Activated CD4-positive, CD25-positive, alpha-beta regulatory T cell treated with anti-CD3 and anti-CD28 coated beads, Interleukin-2, amount 50 U/mL, for 24 hours (primary cell): ENCODE measurements around the gene ZKSCAN5.
"Not testable (repeated sequence)": the region's sequence is repeated elsewhere in the genome, so short reads cannot be mapped to it uniquely, and the experiment has no call there.

ENCODE experiments used
- ATAC-seq, 2 donors: fragments of 150-1000 bp; cut with Tn5 transposase; one replicate each; pipeline ENCODE4 v1.10.0; 2021; ENCODE audit warnings: mild to moderate bottlenecking in 1 of 2, moderate library complexity in 1 of 2

The ZKSCAN5 gene

DNA sequence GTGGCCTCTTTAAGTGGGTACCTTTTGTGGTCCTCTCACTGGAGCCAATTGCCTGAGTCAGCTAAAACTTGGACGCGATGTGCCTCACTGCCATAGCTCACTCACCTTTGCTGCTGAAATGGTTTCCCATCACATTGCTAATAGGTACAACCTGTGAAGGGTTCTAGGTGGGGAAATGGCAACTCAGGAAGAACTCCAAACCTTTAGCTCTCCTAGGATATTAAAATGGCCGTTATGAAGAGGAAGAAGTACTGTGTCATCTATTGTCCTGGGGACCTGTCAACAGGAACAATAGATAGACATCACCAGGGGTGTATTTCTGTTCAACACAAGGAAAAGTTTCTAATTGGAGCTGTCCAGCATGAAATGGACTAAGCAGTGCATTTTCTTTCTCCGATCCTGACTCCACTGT, 52.7 kb downstream of the ZKSCAN5 start:
- no peak for ATAC-seq

DNA sequence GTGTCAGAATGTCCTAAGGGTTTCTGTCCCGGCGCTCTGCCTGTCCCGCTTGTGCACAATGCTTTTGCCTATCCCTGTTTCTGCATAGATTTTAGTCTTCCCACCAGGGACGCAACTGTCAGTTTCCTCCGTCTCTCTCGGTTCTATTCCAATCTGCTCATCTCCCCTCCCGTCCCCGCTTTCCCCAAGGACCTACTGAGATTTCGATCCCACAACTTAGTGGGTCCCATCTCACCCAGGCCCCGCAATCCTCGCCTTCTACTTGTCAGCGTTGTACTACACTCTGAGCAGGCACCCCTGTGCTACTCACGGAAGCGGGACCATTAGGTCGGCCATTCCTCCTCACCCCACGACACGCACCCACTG, 53.5 kb downstream of the ZKSCAN5 start:
- peak; percentile 50 to 63 for ATAC-seq

DNA sequence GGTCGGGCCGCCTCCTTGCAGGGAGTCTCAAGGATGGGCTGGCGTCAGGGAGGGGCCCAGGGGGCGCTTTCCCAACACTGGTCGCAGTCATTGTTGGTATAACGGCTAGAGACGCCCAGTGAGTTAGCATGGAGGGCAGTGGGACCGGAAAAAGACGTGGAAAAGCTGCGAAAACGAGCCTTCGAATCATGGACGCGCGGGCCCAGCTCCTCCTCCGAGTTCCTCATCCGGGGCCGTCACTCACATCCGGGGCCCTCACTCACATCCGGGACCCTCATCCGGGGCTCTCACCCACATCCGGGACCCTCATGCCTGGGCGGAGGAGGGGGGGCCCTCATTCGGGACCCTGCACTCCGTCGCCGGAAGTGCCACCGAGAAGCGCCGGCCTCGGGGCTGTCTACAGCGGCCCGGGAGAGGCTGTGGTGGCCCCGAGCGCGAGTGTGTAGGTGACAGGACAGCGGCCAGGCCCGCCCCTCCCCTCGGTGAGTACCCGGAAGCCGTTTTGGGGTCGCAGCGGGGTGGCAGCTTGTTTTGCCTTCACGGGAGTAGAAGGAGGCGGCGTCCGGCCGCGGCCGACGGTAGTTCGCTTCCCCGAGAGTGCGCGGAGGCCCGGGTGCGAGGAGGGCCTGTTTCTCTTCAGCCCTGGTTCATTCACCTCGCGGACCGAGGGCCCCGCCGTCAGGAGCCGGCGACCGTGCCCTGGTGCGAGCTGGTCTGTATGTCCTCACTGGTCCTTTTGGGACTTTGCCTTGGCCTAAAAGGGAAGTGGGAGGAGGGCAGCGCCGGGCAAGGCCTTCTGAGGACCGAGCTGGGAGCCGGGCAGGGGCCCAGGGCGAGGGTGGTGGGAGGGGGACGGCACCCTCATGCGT, 54.1 kb downstream of the ZKSCAN5 start, which contains the start of gene ZNF655:
Gene ZNF655 (plus strand): TSS at position 337 of the 869 bp plus-strand sequence. CDS start 1,918 bp downstream, outside the sequence.
- ATAC-seq, result peak; percentile 86 to 88

DNA sequence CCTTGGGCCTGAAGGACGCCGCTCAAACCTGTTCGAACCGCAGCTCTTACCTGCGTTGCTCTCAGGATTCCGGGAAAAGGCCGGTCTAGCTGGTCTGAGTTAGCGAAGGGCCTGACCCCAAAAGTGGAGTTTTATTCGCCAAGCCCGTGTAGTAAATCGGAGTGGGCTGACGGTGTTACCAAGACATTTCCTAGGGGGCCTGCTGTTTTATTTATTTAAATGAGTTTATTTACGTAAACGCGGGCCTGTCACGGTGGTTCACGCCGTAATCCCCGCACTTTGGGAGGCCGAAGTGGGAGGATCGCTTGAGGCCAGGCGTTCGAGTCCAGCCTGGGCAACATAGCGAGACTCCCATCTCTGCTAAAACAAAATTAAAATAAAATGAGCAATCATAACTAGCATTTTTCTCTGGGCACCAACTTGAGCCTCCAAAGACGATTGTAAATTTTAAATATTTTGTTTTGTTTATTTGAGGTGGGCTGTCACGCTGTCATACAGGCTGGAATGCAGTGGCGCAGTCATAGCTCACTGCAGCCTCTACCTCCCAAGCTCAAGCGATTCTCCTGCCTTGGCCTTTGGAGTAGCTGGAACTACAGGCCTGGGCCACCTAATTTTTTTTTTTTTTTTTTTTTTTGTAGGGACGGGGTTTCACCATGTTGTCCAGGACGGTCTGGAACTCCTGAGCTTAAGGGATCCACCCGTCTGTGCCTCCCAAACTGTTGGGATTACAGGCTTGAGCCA, 54.9 kb downstream of the ZKSCAN5 start:
- no peak for ATAC-seq

DNA sequence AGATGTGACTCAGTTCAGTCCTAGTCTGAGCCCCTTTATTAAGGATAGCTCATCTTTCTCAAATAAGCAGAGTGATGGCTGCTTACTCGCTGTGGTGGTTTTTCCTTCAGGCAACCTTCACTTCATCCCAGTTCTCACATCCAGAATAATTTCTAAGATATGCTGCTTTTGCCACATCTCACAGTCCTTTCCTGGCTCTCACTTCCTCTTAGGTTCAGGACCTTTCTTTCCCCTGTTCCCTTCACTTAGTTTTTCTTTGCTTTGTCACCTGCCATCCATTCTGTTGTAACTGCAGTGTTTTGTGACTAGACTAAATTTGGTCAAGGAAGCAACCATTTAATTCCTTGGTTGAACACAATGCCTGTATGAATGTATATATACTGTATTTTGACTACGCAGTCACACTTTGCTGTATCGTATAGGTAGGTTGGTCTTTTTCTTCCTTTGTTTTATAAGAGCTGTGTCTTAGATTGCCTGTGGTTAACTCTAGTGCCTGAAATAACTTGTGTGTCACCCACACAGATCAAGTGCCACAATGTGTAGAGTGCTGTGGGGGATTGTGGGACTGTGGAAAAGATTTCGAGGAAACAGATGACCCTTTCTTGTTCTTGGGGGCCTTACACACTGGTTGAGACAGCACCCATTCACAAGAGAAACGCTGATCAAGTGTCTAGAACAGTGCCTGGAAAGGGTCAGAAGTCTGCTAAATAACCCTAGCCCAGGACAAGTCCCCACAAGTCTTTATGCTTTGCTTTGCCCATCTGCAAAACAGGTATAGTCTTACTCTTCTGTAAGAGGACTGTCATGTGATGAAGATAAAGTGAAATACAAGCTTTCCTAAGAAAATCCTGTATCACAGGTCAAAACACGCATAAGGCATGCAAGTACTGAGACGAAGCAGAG, 56.6 kb downstream of the ZKSCAN5 start:
- no peak for ATAC-seq

DNA sequence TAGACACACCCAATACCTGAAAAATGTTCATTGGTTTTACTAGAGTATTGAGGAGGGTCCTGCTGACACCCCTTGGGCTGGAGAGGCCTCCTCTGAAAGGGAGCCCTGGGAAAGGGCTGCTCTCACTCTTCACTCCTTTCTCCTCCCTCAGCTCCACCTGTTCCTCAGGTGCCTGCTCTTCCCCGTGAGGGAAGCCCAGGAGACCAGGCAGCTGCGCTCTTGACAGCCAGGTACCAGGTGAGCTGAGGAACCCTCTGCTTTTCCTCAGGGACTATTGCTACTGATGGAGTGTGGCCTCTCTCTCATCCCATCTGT, 57.2 kb downstream of the ZKSCAN5 start:
- ATAC-seq, result no peak

DNA sequence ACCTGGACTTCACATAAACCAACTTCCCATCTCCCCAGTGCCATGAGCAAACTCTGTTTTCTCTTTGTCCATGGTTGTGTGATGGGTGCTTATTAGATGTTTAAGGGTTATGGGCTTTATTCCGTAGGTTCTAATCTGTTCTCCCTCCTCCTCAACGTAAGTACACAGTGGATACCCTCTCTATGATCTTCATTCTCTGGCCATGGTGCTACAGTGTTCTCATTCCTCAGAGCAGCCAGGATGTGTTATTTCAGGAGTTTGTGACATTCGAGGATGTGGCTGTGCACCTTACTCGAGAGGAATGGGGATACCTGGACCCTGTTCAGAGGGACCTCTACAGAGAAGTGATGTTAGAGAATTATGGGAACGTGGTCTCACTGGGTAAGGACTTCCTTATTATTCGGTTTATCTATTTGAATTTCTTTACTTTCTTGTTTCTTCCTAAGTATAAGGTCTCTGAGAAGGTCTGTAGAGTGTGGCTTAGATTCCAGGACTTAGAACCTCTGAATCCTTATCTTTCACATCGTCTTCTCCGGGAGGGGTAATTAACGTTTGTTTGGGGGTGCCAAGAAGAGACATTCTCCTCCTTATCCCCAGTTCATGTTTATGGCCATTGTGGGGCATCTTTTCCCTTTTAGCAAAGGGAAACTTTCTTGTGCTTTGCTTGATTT, 57.8 kb downstream of the ZKSCAN5 start:
- no peak for ATAC-seq

DNA sequence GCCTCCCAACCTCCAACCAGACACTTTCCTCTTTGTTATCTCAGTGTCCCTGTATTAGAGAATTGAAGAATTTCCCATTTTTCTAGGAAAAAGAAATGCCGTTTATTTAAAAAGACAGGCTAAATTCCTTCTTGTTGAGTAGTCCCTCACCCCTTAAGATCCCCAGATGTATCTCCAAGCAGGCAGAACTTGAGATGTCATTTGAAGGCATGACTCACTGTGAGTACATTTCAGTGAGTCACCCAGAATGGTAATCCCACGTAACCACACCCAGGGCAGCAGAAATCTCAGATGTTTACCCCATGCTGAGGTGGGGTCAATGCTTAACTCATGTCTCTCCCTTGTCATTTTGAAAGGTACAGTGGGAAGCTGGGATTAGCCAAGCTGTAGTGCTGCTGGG, 58.4 kb downstream of the ZKSCAN5 start:
- ATAC-seq, result peak; percentile 68 to 73

DNA sequence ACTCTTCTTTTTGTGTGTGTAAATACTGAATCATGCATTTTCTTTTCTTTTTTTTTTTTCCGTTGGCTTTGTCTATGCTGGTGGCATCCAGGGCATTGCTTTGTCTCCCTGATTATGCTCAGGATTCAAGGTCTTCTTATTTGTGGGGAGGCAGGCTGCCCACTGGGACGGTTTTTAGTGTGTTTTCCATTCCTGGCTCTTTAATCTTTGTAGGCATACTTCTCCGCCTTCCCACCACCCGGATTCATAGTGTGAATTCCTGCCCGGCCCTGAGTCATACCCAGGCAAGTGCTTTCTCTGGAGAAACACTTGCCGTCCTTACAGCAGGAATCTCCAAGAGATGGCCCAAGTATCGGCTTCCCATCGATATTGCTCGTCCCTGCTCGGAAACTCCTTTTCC, 59.2 kb downstream of the ZKSCAN5 start:
- ATAC-seq, result no peak

DNA sequence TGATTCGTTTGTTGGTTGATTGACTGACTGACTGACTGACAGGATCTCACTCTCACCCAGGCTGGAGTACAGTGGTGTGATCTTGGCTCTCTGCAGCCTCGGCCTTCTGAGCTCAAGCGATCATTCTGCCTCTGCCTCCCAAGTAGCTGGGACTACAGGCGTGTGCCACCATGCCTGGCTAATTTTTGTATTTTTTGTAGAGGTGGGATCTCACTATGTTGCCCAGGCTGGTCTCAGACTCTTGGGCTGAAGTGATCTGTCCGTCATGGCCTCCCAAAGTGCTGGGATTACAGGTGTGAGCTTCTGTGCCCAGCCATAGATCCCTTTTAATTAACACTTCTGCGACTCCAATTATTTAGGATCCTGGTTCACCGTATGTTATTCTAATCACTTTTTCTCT, 64.3 kb downstream of the ZKSCAN5 start:
- not testable (repeated sequence) for ATAC-seq

DNA sequence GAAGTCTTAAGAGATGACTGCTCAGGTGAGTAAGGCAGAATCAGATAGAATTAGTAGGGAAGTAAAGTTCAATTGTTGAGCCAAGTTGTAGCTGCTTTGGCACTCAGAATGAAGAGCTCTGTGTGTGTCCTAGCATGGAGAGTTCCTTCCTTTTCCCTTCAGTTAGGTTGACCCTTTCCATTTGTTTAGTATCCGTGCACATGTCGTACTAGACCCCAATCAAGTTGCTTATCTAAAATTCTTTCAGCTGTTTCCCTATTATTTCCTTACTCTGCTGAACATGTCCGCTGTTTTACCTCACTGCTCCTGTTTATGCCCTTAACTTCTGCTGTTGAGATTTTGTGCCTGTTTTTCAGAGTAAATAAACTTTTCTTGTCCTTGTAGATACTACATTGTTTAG, 67.3 kb downstream of the ZKSCAN5 start:
- no peak for ATAC-seq

DNA sequence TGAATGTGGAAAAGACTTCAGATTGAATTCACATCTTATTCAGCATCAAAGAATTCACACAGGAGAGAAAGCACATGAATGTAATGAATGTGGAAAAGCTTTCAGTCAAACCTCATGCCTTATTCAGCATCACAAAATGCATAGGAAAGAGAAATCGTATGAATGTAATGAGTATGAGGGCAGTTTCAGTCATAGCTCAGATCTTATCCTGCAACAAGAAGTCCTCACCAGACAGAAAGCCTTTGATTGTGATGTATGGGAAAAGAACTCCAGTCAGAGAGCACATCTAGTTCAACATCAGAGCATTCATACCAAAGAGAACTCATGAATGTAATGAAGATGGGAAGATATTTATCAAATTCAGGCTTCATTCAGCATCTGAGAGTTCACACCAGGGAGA, 68.8 kb downstream of the ZKSCAN5 start:
- no peak for ATAC-seq

DNA sequence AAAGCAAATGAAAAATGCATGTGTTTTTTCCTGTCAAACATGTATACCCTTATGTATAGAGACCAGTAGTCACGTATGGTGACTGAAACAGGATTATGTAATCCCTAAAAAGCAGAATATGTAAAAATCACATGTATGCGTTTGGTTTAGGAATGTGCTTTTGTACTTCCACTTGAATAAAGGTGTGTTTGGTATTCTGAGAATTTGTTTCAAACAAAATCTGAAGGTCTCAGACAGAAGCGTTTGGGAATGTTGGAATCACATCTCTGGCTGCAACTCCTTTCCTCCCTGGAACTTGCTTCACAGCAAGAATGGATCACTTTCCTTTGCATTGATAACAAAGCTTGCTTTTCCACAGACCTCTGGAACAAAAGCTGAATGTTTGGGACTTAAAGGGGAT, 71.8 kb downstream of the ZKSCAN5 start:
- ATAC-seq, result no peak

DNA sequence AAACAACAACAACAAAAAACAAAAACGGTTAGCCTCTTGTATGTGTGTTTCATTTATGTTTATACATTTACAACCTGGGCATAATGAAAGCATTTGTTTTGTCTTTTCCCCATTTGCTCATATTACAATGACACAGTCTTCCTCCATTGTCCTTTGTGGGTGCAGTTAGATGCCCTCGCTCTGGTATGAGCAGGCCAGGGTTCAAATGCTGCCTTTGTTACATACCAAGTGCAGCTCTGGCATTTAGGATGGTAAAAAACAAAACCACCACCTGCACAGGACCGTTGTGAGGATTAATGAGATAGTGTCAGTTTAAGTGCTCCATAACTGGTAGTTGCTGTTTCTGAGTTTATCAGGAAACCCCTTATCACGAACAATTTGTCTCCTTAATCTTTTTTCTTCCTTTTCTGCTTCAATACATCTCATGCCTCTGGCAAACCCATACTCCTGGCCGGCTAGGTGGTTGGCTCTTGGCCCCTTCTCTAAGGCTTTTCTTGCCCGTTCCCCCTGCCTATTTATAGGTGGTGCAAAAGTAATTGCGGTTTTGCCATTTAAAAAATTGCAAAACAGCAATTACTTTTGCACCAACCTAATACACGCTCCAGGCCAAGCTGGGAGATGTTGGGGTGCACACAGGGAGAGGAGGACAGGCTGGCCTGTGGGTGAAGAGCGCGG, 75.0 kb downstream of the ZKSCAN5 start:
- no peak for ATAC-seq

DNA sequence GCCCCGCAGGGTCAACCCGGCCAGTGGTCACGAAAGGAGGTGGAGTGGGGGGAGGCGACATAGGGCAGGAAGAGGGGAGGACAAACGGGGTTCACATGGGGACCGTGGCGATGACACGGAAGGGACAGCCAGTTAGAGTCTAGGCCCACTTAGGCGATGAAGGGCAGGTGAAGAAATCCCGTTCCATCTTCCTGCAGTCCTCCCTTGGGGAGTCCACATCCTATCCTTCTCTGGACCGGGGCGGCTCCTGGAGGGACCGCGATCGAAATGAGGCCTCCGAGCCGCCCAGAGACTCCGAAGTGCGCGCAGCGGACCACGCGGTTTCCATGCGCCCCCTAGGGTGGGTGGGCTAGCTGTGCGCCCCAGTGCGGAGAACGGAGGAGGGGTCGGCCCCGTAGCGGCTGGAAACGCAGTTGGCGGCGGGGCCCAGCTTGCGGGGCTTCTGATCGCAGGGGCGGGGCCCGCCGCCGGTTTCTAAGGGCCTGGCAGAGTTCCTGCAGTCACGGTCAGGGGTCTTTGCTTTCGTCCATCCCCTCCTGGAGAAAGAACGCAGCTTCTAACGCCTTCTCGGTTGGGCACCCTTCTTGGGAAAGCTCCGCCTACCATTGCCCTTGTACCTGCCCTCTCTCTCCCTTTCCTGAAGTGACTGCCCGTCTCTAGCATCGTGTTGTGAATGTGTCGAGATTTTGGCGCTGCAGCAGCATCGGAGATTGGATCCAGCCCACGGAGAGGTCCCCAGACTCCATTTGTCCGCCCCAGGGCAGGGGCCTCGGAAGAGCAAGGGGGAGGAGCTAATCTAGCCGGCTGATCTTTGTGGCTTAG, 75.7 kb downstream of the ZKSCAN5 start:
- ATAC-seq, result peak; percentile 69 to 77

DNA sequence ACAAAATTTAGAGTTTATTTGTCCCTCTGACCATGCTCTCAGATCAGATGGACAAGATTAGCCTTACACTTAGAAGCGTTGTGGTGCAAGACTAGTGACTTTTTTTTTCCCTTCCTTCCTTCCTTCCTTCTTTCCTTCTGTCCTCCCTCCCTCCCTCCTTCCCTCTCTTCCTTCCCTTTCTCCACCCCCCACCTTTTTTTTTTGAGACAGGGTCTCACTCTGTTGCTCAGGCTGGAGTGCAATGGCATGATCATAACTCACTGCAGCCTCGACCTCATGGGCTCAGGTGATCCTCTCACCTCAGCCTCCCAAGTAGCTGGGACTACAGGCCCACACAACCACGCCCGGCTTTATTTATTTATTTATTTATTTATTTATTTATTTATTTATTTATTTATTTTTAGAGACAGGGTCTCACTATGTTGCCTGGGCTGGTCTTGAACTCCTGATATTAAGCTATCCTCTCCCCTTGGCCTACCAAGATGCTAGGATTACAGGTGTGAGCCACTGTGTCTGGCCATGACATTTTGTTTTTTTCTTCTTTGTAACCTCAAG, 76.4 kb downstream of the ZKSCAN5 start:
- not testable (repeated sequence) for ATAC-seq
